ENCODE data around the gene GDAP1L1.
"Not testable (repeated sequence)": the region's sequence is repeated elsewhere in the genome, so short reads cannot be mapped to it uniquely, and the experiment has no call there.

The GDAP1L1 gene

DNA sequence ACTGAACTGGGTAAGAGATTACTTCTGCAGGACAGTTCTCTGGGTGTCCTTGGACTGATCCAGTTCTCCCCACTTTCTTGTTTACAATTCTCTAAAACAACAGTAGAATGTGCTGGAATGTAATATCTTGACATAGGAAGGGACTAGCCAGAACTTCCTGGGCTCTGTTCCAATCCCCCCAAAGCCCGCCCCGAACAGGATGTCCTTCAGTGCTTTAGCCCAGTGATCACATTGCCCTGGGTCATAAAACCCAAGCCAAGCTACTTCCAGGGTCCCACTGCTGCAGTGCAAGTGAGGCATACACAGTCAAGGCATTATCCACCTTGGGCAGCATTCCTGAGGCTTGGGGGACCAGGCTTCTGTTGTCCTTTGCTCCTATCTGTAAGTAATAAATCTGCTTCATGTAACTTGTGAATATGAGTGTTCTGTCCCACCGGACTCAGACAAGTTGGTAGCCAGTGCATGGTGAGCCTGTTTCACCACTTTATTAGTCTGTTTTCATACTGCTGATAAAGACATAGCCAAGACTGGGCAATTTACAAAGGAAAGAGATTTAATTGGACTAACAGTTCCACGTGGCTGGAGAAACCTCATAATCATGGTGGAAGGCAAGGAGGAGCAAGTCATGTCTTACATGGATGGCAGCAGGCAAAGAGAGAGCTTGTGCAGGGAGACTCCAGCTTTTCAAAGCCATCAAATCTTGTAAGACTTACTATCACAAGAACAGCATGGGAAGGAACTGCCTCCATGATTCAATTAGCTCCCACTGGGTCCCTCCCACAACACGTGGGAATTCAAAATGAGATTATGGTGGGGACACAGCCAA is 40.4 kb downstream of the GDAP1L1 start:
- no peak for DNase-seq (ENCODE audit: low read depth)
- H3K4me3 ChIP-seq (ENCODE audit: low read length), result no peak overlapping the region
- TF ChIP-seq CTCF (conservative IDR thresholded peaks at IDR 0.05; ENCODE audit: low read depth, low read length), result no peak

DNA sequence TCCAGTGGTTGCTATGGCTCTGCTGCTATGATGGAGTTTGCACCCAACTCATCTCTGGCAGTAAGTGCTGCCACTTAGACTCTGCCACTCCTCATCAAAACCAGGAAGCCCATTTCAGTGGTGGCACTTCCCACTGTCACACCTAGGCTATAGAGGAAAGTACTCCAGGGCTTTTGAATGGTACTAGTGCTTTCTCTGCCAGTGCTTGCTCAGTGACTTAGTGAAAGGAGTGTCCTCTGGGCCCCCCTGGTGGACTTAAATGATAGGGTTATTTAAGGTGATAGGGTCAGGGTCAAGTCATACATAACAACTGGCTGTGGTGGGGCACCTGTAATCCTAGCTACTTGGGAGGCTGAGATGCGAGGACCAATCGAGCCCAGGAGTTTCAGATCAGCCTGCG is 41.1 kb downstream of the GDAP1L1 start:
- no peak for DNase-seq (ENCODE audit: low read depth)
- H3K4me3 ChIP-seq (ENCODE audit: low read length), result no peak overlapping the region
- TF ChIP-seq CTCF (conservative IDR thresholded peaks at IDR 0.05; ENCODE audit: low read depth, low read length), result no peak

DNA sequence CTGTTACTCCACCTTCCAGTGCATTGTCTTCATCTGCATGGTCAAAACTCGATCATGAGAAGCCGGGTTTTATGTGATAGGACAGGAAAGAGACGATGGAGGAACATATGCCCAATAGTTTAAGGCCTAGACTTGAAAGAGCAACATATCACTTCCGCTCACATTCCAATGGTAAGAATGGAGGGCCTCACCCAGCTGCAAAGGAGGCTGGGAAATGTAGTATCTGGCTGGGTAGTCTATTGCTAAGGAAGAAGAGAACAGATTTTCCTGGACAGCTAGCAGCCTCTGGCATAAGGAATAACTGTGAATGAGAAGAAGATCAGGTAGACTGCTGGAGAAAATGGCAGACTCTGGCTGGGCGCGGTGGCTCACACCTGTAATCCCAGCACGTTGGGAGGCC is 44.6 kb downstream of the GDAP1L1 start:
- H3K4me3 ChIP-seq (ENCODE audit: low read length), result no peak overlapping the region
- TF ChIP-seq CTCF (conservative IDR thresholded peaks at IDR 0.05; ENCODE audit: low read depth, low read length), result no peak
- DNase-seq (ENCODE audit: low read depth), result no peak

GRCh38 chr20:44296011-44296410 is 48.9 kb downstream of the GDAP1L1 start:
- H3K4me3 ChIP-seq (ENCODE audit: low read length), result no peak overlapping the region
- no peak for DNase-seq (ENCODE audit: low read depth)
- no peak for TF ChIP-seq CTCF (conservative IDR thresholded peaks at IDR 0.05; ENCODE audit: low read depth, low read length)

DNA sequence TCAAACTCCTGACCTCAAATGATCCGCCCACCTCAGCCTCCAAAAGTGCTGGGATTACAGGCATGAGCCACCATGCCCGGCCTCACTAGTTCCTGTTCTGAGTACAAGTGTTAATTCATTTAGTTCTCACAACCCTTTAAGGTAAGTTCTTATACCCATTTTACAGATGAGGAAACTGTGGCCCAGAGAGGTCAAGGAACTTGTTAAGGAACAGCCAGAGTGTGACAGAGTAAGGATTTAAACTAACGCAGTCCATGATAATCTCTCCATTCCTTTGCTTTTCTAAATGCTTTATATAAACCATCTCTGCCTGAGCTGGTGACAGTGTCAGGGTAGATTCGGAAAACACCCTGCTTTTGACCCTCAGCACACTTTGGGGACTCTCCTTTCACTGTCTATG is 50.6 kb downstream of the GDAP1L1 start:
- DNase-seq (ENCODE audit: low read depth), result no peak
- no peak for TF ChIP-seq CTCF (conservative IDR thresholded peaks at IDR 0.05; ENCODE audit: low read depth, low read length)
- H3K4me3 ChIP-seq (ENCODE audit: low read length), result no peak overlapping the region

GRCh38 chr20:44299011-44299535 is 52.0 kb downstream of the GDAP1L1 start:
- not testable (repeated sequence) for DNase-seq (ENCODE audit: low read depth); H3K4me3 ChIP-seq (ENCODE audit: low read length)

GRCh38 chr20:44301285-44301684 is 54.2 kb downstream of the GDAP1L1 start:
- DNase-seq (ENCODE audit: low read depth), result no peak
- no peak for TF ChIP-seq CTCF (conservative IDR thresholded peaks at IDR 0.05; ENCODE audit: low read depth, low read length)
- no peak overlapping the region for H3K4me3 ChIP-seq (ENCODE audit: low read length)
